ENCODE results near the gene ATOH8.
A peak's percentile ranks its signal among the peaks of the same experiment; 100 is the strongest.

Gene ATOH8

DNA sequence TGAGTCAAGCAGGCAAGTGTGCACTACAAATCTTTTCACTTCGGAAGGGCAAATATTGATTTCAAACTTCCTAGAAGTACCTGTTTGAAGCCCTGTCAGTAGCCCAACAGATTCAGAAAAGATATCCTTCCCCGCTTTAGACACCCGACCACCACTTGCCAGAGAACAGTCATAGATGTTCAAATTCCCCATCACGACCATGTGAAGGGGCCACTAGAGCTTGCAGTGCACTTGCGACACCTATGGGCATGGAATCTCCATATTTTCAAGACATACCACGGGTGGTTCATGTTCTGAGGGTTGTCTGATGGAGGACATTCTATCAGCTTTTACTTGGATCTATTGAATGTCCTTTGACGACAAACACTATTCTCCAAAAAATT lies 35.8 kb upstream of the ATOH8 start:
- intact Hi-C loops (cut with DNase I), result no loop called here
- DNase-seq, result no peak

DNA sequence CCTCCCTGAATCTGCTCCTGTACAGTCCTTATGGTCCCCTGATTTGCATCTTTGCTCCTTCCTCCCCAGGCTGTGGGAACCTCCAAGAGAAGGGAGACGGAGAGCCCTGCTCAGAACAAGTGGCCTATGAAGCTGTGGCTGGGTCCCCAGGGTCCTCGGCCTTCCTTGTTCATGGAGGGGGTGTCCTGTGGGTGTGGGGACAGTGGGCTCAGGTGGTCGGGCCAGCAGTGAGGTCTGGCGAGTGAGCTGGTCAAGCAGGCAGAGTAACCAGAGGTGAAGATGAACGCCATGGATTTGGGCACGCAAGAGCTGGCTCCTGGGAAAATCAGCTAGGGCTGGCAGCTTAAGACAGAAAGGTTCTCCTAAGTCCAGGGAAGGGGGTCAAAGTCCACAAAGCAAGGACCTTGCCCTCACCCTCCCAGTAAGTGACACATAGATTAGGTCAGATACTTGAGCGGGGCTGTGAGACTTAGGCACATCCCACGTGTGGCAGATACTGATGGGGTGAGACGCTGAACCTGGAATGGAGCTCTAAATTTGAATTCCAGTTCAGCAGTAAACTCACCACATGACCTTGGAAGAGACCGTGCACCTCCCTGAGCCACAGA lies 34.8 kb upstream of the ATOH8 start:
- no peak for DNase-seq
- intact Hi-C loops (cut with DNase I), result no loop called here

DNA sequence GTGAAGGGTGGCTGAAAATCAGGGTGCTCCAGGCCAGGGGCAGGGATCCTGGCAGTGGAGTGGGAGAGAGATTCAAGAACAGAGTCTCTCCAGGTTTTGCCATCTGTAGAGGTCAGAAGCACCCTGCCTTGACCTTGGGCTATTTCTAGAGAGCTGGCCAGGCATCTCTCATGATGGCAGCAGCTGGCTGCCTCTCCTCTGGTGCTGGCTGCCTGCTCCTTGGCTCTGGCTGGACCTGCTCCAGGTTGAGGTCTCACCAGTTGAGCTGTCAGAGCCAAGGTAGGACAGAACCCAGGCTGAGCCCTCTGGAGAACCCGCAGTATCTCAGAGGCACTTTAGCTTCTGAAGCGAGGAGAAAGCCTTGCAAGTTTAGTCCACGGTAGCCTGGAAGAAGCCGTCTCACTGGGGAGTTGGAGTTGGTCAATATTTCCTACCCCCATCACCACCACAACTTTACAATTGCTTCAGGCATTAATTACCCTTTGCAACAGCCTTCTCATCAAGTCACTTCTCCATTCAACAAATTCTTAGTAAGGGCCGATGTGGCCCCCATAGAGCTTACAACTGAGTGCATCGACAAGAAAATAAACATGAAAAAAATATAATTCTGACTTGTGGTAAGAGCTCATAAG lies 34.1 kb upstream of the ATOH8 start:
- intact Hi-C loops (cut with DNase I), result no loop called here
- DNase-seq, result no peak

DNA sequence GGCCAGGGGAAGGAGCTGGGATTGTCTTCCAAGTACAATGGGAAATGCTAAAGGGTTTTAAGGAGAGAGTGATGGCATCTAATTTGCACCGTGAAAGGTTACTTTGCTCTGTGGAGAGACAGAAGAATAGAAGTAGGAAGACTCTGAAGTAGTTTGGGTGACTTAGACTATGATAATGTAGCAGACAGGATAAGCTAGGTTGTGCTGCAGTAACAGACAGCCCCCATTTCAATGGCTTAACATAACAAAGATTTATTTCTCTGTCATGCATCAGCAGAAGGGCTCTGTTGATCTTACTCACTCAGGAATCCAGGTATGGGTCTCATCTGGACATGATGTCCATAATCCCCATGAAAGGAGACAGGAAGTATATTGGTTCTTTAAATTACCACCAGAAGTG lies 33.3 kb upstream of the ATOH8 start:
- DNase-seq, result no peak
- intact Hi-C loops (cut with DNase I), result no loop called here

DNA sequence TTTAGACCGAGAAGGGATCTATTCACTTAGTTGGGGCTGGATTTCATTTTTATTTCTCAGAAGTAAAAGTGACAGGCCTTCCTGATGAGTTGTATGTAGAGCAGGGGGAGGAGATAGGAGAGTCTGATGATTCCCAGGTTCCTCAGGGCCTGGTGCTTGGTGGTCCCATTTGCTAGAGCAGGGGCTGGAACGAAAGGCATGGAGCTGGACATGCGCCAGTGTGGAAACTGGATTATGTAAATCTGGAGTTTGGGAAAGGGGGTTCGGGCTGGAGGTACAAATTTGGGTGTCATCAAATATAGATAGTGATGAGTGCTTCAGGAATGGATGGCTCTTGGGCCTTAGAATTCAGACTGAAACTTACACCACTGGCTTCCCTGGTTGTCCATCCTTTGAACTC lies 32.1 kb upstream of the ATOH8 start:
- intact Hi-C loops (cut with DNase I), result no loop called here
- DNase-seq, result no peak

DNA sequence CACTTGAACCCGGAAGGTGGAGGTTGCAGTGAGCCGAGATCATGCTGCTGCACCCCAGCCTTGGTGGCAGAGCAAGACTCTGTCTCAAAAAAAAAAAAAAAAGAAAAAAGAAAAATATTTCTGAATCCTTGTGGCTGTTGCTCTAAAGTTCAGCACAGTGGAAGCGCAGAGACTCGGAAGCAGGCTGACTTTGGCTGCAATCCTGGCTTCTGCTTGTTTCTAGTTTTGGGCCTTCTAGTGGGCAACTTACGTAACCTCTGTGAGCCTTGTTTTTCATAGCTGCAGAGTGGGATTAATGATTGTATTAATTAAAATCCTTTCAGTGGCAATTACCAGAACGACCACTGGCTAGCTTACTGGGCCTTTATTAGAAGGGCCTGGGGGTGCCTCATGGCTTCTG lies 31.3 kb upstream of the ATOH8 start:
- no peak for DNase-seq
- intact Hi-C loops (cut with DNase I), result no loop called here

DNA sequence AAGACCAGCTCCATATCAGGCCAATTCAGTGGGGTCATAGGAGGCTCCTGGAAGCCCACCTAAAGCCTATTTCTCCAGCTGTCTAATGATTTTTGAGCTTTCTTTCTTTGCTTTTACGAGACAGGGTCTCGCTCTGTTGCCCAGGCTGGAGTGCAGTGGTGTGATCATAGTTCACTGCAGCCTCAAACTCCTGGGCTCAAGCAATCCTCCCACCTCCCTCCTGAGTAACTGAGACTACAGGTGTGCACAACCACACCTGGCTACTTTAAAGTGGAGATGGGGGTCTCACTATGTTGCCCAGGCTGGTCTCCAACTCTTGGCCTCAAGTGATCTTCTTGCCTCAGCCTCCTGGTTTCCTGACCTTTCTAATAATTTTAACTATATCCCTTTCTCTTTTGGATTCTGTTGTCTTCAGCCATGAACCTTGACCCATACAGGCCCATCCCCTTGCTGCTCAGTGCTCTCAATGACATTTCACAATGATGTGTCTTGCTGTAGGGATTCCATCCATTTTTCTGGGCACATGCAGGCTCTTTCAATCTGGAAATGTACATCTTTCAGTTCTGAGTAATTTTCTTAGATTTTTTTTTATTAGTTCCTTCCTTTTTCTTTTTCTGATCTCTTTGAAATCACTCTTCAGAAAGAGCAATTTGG lies 30.0 kb upstream of the ATOH8 start:
- intact Hi-C loops (cut with DNase I), result no loop called here

DNA sequence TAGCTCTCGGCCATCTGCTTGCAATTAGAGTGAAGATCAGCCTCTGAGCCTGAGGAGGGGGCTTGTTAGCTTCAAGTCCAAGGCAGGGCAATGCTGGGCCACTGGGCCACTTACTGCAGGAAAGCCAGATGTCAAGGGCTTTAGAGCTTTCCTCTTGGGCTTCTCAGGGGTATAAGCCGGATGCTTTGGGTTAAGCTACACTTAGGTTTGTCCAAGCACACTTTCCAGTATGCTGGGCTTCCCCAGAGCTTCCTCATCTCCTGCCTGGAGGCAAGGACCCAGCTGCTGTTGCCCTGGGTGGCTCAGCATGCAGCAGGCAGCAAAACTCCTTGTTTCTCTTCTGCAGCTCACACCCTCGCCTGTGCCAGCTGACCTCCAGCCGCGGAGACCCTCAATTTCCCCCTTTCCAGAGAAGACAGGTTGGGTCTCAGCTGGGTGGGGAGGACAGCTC lies 29.0 kb upstream of the ATOH8 start:
- intact Hi-C loops (cut with DNase I), result loop anchor here (5.0 kb wide), 1 partner anchor 73 kb away; no protein-coding TSS in a partner anchor

More for the DNA sequence above, 30.0 kb upstream of the ATOH8 start:
- no peak for DNase-seq

DNA sequence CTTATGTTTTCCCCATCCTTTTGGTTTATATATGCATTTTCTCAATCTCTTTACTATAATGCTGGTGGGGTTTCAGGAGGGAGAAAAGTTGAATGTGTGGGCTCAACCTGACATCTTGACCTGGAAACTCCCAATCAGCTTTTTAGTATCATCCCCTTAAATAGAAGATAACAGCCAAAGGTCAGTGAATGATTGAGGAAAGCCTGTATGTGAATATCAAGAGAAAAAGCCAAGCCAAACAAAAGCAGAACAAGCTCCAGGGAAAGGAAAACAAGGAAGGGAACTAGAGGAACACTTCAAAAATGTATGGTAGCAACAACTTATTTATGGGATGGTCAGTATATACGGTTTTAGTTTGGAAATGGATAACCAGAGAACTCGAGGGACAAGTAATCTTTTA lies 28.3 kb upstream of the ATOH8 start:
- DNase-seq, result no peak
- intact Hi-C loops (cut with DNase I), result loop anchor here (5.0 kb wide), 1 partner anchor 72 kb away; no protein-coding TSS in a partner anchor

More for the DNA sequence above, 29.0 kb upstream of the ATOH8 start:
- DNase-seq, result no peak

DNA sequence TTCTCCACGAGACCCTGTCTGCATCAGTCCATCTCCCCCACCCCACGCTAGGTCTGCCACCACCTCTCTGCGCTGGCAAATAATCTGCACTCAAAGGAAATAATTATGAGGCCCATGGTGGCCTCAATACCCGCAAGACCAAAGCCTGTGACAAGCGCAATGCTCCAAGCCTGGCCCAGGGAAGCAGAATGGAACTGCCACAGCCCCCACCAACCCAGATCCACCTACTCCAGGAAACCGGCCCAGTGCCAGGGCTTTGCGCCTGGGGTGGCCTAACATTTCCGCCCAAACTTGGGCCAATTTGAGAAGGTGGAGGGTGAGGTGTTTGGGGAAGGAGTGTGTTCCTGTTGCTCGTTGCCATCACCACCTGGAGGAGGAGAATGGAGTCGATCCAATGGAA lies 26.0 kb upstream of the ATOH8 start:
- DNase-seq, result peak in 2 of 10 donors; percentile 52 to 72
- intact Hi-C loops (cut with DNase I), result loop anchor here (2.0 to 5.0 kb wide), 2 partner anchors 23 to 70 kb away; no protein-coding TSS in a partner anchor

DNA sequence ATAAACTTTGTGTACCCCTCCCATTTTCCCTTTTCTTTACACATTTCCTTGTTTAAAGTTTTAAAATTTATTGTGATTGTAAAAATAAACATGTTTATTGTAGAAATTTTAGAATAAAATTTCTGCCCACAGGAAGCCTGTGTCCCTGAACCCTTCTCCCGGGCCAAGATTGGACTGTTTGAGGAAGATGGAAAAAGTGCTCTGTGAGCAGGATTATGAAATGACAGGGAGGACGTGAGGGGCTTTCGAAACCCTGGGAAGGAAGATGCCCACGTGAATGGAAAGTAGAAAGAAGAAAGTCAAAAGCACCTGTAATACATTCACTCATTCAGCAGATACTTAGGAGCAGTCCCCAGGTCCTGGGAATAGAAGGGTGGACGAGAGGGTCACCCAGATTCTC lies 25.4 kb upstream of the ATOH8 start:
- intact Hi-C loops (cut with DNase I), result loop anchor here (2.0 to 5.0 kb wide), 2 partner anchors 22 to 69 kb away; no protein-coding TSS in a partner anchor

DNA sequence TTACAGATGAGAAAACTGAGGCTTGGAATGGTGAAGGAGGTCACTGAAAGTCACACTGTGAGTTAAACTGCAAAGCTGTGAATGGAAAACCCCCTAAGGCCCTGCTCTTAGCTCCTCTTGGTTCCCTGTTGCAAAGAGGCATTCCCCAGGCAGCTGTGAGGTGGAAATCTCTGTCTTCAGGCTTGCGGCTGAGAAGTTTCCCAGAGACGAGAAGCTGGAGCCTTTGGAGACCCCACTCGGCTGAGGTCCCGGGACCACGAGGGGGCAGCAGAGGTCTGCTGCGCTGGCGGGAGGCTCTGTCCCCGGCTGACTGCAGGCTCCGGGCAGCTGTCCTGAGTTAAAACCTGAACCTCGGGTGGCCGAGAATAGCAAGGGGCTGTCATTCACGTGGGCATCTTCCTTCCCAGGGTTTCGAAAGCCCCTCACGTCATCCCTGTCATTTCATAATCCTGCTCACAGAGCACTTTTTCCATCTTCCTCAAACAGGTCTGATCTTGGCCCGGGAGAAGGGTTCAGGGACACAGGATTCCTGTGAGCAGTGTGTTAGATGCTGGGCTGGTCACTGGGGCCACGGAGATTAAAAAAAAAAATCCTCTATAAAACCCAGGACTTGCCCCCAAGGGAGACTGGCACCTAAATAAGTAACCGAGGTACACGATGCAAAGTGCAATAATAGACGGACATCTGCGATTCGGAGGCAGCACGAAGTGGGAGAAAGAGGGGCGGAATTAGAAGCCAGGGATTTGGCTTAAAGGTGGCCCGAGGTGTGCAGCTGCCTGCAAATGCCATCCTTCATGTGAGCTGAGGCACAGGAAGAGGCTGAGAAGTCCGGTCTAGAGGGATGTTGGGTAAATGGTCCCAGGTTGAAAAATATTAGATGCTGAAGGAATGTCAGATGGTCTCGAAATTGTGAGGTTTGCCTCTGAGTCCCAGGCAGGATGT lies 24.6 kb upstream of the ATOH8 start:
- intact Hi-C loops (cut with DNase I), result loop anchor here (1.0 to 5.0 kb wide), 3 partner anchors 22 to 85 kb away; no protein-coding TSS in a partner anchor
- DNase-seq, result peak; percentile 76 to 98 (median 91)

More for the DNA sequence above, 25.4 kb upstream of the ATOH8 start:
- DNase-seq, result no peak

DNA sequence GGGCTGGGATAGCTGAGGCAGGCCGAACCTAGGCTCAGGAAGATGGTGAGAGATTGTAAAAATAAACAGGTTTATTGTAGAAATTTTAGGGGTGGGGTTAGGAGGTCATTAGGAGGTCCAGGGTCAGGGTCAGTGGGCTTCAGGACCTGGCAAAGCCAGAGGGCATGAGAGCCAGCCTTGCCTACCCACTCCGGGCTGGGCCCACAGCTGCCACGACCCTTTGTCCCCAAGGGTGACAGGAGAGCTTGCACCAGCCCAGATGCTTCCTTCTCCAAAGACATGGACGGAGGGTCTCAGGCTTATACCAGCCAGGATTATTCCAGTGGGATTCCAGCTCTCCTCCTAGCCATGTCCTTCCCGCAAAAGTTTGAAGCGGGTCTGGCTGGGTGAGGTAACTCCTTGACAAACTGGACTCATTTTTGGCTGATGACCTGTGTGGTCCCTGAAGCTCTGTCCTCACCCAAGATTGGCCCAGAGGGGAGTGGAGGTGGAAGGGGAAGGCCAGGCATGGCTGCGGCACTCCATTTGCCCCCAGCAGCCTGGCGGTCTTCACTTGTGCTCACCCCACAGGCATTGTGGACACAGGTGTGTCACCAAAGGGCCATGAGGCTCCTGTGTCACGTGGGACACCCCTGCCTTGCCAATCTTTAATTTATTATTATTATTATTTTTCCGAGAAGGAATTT lies 23.8 kb upstream of the ATOH8 start:
- intact Hi-C loops (cut with DNase I), result loop anchor here (1.0 to 5.0 kb wide), 3 partner anchors 21 to 84 kb away; no protein-coding TSS in a partner anchor
- DNase-seq, result peak in 1 of 10 donors; percentile 67

DNA sequence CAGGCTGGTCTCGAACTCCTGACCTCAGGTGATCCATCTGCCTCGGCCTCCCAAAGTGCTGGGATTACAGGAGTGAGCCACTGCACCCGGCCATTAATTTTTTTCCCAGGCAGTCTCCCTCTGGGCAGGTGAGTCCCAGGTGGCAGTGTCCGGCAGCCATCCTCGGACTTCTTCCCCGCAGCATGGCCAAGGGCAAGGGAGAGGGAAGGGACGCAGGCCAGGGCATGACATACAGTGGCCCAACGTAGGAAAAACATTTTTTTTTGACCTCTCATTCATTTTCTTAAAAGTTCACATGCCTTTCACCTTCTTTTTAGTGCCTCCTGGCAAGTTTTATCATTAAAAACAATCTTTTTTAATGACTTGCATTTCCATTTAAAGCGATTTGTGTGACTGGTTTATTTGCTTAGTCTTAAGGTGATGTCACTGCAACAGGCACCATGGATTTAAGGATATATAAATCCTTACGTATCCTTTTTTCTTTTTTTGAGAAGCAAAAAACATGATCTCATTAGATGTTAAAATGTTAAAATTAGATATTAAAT lies 23.0 kb upstream of the ATOH8 start:
- intact Hi-C loops (cut with DNase I), result no loop called here
- DNase-seq, result no peak

DNA sequence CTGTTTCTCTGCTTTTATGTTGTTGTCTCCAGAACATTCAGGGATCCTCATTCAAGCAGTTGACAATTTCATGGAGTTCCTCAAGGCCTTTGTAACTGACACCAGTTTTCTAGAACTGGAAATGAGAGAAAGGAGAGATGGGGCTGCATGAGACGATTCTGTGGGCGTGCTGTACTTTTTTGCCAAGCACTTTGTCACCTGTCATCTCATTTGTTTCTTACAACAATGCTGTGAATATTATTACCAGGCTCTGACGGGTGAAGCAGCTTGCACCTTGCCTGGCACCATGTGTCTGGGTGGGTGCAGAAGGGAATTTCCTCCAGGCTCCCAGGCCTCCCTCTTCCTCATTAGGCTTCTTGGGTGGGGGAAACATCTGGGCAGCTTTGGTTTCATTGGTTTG lies 22.2 kb upstream of the ATOH8 start:
- intact Hi-C loops (cut with DNase I), result no loop called here
- DNase-seq, result no peak

DNA sequence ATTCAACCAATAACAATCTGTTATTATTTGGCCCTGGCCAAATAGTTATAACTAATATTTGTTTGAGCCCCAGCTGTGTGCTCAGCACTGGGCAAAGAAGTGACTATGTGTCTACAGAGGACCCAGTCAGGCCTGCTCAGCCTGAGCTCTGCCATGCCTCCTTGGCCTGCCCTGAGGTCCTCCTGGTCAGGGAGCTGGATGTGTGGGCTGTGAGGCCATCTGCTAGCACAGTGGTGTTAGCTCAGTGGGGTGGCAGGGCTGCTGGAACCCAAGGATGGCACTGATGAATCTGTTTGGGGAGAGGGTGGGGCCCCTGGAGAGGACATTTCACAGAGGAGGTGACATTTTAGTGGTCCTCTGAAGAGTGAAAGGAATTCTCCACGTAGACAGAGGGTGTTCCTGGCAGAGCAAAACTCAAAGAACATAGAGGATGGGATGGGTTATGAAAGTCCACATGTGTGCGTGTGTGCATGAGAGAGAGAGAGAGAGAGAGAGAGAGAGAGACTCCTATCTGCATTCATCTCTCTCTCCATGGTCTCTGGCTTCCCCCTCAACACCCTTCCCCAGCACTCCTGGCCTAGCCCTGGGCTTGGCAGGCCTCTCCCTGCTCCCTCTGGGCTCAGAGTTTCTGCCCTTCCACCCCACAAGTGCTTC lies 21.2 kb upstream of the ATOH8 start:
- intact Hi-C loops (cut with DNase I), result no loop called here
- DNase-seq, result peak in 1 of 10 donors; percentile 77

DNA sequence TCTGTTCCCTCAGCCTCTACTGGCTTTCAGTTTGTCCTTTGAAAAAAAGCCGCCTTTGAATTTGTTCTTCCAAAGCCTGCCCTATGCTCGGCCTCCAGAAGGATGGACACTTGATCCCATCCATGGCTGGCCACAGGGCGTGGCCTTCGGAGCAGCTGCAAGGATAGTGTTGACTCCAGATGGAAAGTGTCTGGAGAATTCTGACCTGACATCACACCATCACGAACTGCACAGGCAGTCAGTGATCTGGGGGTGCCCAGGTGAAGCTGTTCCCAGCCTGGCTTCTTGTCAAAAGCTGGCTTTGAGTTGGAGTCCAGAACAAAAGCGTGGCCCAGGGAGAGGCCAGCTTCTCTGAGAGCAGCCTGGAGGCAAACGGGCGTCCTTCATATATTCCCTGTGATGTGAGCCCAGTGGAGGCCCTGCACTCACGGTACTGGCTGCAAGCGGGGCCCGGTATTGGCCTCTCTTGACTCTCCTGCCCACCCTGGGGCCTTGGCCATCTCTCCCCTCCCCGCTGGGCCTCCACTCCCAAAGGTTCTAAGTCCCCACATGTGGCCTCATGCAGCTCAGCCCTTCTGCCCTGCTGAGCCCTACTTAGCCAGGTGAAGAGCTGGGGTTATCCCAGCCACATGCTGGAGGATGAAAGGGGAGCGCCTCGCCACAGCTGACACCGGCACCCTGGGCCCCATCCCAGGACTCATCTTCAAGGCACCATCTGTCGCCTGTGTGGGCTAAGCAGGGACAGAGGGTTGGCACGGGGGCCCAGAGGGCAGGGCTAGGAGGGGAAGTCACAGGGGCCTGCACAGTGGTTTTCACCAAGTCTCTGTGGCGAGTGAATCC lies 20.4 kb upstream of the ATOH8 start:
- DNase-seq, result peak in 2 of 10 donors; percentile 55 to 86
- intact Hi-C loops (cut with DNase I), result no loop called here

DNA sequence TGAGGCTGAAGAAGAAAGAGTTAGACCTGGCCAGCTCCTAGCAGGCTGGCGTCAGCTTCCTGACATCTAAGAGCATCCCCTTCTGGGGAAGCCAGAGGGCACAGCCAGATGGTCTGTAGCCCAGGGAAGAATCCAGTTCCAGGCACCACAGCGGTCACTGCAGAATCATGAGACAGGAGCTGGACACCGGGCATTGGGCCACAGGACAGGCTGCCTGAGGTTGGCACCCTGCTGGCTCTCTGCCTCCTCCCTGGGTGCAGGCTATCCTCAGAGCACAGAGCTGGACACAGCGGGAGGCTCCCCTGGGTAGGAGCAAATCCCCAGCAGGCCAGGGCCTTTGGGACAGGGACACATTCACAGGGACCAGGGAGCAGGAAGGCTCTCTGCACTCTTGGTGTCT lies 19.8 kb upstream of the ATOH8 start:
- intact Hi-C loops (cut with DNase I), result no loop called here
- peak in 2 of 10 donors; percentile 63 to 77 for DNase-seq
